HG02852 (cell line): ENCODE measurements around the gene FBXL13.

Experiments used
- ATAC-seq: cut with Tn5 transposase; IDR thresholded peaks from one replicate; pipeline ENCODE4 v1.9.1; 2021; ENCODE audit warnings: mild to moderate bottlenecking, moderate library complexity; ENCODE audit not compliant: unreplicated experiment

Gene FBXL13

GRCh38 chr7:102943423-102944169, 131.0 kb downstream of the FBXL13 start:
- ATAC-seq = no peak

DNA sequence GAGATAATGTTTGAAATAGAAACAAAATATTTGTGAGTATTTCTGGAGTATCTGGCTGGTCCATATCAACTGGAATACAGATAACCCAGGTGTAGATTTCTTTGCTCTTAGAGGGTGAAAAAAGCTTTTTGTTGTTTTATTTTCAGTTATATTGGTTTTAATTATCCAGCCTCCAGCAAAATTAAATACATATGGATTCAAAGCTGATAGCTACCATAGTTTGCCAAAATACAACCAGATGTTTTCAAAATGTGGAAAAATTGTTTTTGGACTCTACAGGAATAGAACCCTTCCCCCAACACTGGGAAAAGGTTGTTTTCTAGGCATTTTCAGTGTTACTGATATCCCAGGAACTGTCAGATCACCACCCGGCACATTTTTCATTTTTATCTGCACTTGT, 131.7 kb downstream of the FBXL13 start:
- no peak for ATAC-seq

- no peak for ATAC-seq
These were observed 132.3 kb downstream of the FBXL13 start for GRCh38 chr7:102942181-102942866.

DNA sequence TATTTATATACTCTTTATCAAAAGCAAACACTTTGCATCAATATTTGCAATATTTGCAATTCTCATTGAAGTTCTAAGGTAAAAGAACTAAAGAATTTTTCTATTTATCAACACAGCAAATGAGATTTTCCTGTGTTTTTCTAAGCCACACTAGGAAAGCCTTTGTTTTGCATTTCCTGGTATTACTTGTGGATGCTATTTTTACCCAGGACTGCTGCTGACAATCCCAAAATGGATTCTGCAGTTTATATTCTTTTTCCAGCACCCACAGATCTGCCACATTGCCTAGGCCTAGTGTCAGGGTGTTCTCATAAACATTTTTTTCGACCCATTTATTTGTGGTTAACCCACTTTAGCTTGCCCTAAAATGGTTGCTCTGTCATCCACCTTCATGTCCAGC, 135.9 kb downstream of the FBXL13 start:
- ATAC-seq = no peak

DNA sequence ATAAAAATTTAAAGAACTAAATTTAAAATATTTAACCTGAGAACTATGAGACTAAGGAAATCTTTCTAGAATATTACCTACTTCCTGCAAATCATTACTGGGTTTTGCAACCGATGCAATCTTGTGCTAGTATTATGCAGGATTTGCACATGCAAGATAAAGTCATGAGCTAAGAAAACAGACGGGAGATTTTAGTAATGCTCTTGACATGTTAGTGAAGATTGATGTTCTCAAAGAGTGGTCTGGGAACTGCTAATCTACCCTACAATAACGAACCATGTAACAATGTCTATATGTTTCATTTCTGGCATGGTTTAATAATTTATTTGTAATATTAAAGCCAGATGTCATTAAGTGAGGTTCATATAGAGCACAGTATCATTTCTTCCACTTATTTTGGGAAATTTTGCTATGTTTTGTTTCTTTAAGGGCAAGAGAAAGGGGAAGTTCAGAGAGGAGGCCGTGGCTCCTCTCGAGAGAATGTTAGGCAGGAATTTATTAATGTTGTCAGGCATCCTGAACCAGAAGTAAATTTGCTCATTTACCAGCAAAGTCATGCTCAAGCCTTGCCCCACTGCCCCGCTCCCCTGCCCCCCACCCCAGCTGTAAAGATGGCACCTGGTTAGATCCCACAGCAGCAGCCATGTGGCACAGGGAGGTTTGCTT, 139.0 kb downstream of the FBXL13 start:
- ATAC-seq = no peak

DNA sequence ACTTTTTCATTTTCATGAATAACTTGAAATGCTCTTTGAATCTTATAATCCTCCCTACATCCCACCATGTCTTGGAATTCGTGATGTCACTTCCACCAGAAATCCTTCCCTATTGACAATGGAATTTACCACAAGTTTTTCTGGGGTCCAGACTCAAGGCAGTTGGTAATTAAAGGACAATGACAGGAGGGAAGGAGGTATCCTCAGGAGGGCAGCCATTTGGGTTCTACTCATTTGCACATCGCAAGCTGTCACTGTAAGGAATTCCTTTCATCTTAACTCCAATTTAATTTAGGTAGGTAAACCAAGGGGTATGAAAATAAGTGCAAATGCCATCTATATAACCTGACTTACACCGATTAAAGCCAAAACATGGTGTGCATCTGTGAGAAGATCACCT, 139.9 kb downstream of the FBXL13 start:
- ATAC-seq = no peak

DNA sequence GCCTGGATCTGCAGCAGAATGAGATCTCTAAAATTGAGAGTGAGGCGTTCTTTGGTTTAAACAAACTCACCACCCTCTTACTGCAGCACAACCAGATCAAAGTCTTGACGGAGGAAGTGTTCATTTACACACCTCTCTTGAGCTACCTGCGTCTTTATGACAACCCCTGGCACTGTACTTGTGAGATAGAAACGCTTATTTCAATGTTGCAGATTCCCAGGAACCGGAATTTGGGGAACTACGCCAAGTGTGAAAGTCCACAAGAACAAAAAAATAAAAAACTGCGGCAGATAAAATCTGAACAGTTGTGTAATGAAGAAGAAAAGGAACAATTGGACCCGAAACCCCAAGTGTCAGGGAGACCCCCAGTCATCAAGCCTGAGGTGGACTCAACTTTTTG, 140.4 kb downstream of the FBXL13 start:
- ATAC-seq = no peak

DNA sequence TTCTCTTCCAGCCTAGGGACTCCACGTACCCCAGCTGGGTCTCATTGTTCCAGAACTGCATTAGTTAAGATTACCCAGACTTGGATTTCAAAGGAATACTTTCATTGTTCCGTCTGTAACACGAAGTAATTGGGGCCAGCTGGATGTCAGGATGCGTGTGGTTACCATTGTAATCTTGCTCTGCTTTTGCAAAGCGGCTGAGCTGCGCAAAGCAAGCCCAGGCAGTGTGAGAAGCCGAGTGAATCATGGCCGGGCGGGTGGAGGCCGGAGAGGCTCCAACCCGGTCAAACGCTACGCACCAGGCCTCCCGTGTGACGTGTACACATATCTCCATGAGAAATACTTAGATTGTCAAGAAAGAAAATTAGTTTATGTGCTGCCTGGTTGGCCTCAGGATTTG, 140.8 kb downstream of the FBXL13 start:
- no peak for ATAC-seq

DNA sequence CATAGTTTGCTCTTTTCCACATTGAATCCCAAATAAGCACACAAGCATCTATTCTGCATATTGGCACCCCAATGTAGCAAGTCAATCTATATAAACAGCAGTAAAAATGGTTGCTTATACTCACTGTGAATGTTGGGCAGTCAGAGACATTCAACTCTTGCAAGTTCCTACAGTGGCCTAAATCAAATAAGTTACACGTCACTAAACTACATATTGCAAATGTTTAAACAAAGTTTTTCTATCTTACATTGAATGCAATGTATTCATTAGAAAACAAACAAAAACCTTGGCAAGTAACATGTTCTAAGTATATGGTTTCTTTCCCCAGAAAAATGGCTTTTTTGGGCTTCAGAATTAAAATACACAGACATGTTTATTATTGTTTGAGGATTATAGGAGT, 142.8 kb downstream of the FBXL13 start:
- ATAC-seq = no peak

DNA sequence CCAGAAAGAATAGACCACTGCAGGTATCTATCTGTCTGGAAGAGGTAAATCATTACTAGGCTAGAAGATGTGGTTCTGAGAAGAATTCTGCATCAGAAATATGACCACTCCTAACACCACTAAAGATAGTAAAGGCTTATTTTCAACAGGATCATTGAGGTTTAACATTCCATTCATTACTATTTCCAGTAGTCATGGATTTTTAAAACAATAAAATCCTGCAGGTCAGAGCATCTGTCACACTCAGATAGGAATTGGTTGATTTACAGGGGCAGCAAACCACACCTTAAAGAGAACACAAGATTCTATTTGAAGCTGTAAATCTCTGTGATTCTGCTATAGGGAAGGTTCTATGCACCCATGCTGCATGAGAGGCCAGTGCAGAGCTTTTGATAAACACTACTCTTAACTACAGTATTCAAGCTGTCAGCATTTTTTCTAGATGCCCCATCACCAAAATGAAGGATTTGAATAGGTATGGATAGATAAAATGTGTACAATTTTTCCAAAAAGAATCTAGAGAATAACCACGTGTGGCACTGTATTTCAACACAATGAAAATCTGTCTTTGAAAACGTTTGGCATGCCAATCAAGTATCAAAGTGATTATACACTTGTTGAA, 147.2 kb downstream of the FBXL13 start:
- no peak for ATAC-seq

GRCh38 chr7:102926783-102927140, 147.8 kb downstream of the FBXL13 start:
- ATAC-seq = no peak

GRCh38 chr7:102925976-102926782, 148.4 kb downstream of the FBXL13 start:
- no peak for ATAC-seq

DNA sequence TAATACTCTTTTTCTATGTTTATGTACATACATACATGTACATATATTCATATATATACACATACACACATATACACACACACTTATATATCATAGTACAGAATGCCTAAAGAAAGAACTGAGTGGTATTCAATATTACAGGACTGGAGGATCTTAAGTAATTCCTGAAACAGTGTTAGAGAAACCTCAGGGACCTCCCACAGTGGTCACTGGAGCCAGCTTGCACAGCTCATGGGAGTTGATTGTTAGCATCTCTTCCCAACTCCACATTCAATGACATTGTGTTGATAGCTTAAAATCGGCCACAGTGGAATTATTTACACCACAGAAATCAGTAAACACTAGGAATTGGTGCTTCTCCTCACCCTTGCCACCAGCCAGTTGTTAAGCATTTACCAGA, 155.8 kb downstream of the FBXL13 start:
- no peak for ATAC-seq

- ATAC-seq = no peak
These were observed 156.9 kb downstream of the FBXL13 start for GRCh38 chr7:102917436-102918353.

DNA sequence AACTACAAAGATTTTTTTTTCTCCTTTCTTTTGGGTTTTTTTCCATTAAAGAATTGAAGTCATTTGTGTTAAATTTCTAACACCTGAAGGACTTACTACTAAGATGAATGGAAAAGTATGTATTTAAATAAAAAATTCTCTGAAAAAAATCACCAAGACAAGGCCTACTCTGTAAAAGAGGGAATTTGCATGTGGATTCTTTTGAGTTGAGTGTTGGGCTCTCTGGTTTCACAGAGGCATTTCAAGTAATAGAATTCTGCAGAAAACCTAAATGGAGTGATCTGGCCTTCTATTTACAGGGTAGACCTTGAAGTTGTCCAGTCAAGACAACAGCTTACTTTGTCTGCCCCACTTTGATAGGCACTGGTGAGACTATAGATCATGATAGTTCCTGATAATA, 157.7 kb downstream of the FBXL13 start:
- ATAC-seq = no peak

DNA sequence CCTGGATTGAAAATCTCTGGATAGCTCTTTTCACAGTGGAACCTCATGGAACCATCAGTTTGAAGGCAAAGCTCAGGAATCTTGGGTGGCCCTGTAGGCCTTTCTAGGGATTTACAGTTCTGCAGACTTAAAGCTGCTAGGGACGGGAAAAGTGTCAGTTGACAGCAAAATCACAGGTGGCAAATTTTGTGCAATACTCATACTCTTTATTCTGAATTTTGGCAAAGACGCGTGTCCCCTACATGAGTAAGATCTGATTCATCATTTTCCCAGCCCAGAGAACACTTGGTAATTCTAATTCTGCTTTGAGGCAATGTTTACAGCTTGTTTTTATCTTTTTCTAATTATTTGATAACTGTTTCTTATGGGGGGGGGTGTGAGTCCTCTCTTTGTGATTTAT, 158.2 kb downstream of the FBXL13 start:
- ATAC-seq = no peak

- no peak for ATAC-seq
These were observed 160.0 kb downstream of the FBXL13 start for GRCh38 chr7:102914585-102914984.

DNA sequence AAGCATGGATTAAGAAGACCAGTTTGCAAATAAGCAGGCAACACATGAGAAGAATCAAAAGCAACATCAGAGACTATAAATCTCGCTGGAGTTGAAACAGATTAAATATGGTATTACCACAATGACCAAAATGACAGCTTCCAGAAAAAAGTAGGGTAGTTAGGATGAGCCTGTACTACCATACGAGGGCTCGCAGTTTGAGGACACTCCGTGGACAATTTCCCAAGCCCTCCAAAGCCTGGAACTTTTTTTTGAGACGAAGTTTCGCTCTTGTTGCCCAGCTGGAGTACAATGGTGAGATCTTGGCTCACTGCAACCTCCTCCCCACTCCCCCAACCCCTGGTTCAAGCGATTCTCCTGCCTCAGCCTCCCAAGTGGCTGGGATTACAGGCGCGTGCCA, 160.8 kb downstream of the FBXL13 start:
- no peak for ATAC-seq

GRCh38 chr7:102912742-102913141, 161.9 kb downstream of the FBXL13 start, which contains the start of gene LRRC17:
TSS of gene LRRC17 (plus strand) at chr7:102913000. CDS start at chr7:102933914, 20,914 bp downstream.
- no peak for ATAC-seq

GRCh38 chr7:102908676-102909075, 165.9 kb downstream of the FBXL13 start:
- ATAC-seq = no peak
